ENCODE results near the gene RAB9A. TPM values are rescaled to one million over a fixed set of nuclear protein-coding genes. Genes with fewer than 3 reads are reported as not detected.

The RAB9A gene
- total and polyA plus RNA-seq, 10 of the 15 experiments (the other 5 are each of a cell fraction or from before 2014, with no cell fraction given) = 42.1 to 142 (median 49.9) TPM

GRCh38 chrX:13750204-13750603, 61.3 kb downstream of the RAB9A start (continued):
- TF ChIP-seq PKNOX1 (IDR thresholded peaks at IDR 0.05) (no peak), E4F1 (IDR thresholded peaks at IDR 0.05; ENCODE audit: borderline replicate concordance, partially characterized antibody) (no peak), PRDM15 (CRISPR knock-in tag; IDR thresholded peaks at IDR 0.05) (no peak), EGR1 (IDR thresholded peaks at IDR 0.05; ENCODE audit: borderline replicate concordance in 1 of 2, low read depth in 2 of 2, low read length in 2 of 2) (no peak)
